Tracheal epithelial cell (primary cell): ENCODE data around the gene TAF11. TPM values are rescaled to one million over a fixed set of nuclear protein-coding genes. Genes with fewer than 3 reads are reported as not detected.

ENCODE experiments used
- total RNA-seq: library from RNA; depleted of rRNA; stranded (reverse); fragments of >200 nt; gene quantifications from 2 replicates; pipeline ENCODE4 v1.2.1, GENCODE V29; 2014

The TAF11 gene
- 17.6 and 23.0 TPM in 2 replicates for total RNA-seq

DNA sequence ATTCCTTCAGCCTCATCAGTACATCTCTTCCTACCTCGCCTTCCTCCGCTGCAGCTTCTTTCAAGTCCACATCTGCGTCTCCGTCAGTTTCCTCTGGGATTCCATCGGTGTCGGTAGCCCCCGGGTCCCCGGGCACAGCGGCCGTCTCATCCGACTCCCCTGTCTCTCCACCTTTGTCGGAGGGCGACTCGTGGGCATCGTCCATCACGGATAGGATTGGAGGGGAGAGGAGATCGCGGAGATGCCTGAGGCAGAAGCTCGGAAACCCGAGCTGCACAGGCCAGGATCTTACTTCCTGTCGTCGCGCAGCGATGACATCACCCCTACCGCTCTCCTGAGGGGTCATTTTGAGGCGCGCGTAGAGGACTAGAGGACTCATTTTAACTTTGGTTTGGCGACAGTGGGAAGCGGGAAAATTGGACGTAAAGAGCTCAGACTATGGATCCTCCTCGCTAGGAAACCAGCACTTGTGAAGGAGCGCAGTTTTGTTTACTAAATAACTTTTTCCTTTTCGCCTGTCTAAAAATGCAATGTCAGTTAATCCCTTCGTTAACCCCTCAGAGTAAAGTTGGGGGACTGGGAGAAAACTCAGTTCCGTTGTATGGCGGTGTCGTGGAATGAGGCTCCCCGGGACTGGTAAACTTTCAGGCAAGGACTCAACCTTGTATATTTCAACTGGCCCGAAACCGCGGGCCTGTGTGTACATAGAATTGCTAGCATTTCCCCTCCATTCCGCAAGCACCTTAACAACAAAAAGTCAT is at the start of gene TAF11:
Gene TAF11, minus strand, starts transcription at position 290 of the 761 bp plus-strand sequence. Its CDS starts 85 bp downstream, at position 205.

DNA sequence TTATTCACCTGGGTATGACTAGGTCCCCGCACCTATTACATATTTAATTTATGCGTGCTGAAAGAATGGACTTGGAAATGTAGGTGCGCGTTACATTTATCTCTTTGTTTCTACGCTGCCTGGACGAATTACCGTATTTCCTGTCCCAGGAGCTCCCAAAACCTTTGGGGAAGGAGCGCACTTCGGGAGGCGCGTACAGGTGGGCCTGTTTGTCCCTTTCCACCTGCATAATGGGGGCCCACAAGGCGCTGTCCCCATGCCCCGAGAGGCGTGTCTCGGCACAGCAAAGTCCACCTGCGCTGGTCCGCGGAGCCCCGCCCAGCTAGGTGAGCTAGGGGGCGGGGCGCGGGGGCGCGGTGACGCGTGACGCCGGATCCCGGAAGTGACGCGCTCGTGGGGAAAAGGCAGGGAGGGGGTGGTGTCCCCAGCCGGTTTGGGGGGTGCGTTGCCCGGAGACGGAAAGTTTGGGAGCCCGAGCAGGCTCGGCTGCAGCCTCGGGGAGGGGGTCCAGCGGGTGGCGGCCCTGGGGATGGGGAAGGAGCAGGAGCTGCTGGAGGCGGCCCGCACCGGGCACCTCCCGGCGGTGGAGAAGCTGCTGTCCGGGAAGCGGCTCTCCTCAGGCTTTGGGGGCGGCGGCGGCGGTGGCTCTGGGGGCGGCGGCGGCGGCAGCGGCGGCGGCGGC is 1.2 kb upstream of the TAF11 start, which contains the start of gene ANKS1A:
Gene ANKS1A, plus strand, starts transcription at position 382 of the 682 bp plus-strand sequence. Its CDS starts 148 bp downstream, at position 530.

Other genes with a start within 250 kb of the TAF11 start
- 48.9 and 52.4 TPM in 2 replicates for gene ILRUN, start 191.3 kb downstream of the TAF11 start, total RNA-seq
- gene SNRPC, start 130.5 kb downstream of the TAF11 start, total RNA-seq: 40.0 and 51.8 TPM in 2 replicates
- gene BLTP3A, start 96.0 kb downstream of the TAF11 start, total RNA-seq: 6.0 and 12.4 TPM in 2 replicates
- gene ANKS1A, start 1.2 kb upstream of the TAF11 start, total RNA-seq: 11.8 and 13.9 TPM in 2 replicates